Measurements from ENCODE around the gene KMT2B. TPM values are rescaled to one million over a fixed set of nuclear protein-coding genes. Genes with fewer than 3 reads are reported as not detected.

Gene KMT2B
- total RNA-seq, 2 donors from 2014 or later = 74.0 to 76.1 TPM

DNA sequence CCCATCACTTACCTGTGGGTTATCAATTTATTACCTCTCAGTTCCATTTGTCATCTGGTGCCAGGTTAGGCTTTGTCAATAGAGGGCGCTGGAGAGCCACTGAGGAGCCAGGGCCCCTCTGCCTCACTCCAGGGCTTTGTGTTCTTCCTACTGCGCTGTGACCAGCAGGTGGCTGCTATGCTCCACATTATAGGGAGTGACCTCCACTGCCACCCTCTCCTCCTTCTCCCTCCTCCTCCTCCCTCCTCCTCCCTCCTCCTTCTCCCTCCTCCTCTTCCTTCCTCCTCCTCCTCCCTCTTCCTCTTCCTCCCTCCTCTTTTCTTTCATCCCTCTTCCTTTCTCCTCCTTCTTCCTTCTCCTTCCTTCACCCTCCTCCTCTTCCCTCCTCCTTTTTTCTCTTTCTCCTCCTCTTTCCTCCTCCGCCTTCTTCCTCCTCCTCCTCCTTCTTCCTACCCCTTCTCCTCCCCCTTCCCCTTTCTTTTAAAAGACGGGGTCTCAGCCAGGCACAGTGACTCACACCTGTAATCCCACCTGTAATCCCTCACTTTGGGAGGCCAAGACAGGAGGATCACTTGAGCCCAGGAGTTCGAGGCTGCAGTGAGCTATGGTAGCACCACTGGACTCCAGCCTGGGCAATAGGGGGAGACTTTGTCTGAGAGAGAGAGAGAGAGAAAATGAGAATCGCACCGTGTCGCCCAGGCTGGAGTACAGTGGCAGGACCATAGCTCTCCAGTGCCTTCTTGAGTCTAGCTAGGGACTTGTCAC lies 23.8 kb upstream of the KMT2B start:
- Mint-ChIP-seq H3K36me3 (ENCODE audit: low read depth) (no peaks in the 10 kb centered on the region), H3K27me3 (peaks cover 6% of the 10 kb centered on the region), H3K4me1 (peaks cover 3% of the 10 kb centered on the region), H3K4me3 (no peak overlapping the region), H3K27ac (no peak overlapping the region)
- H3K9me3 ChIP-seq (ENCODE audit: control insufficient read depth, low read length, poor library complexity, severe bottlenecking) = no peaks in the 10 kb centered on the region
- DNase-seq (peak; percentile 72 to 88 (median 79)), ATAC-seq (peak; percentile 100)

GRCh38 chr19:35695895-35696422 lies 21.8 kb upstream of the KMT2B start:
- H3K36me3 Mint-ChIP-seq (ENCODE audit: low read depth) = no peaks in the 10 kb centered on the region
- no peaks in the 10 kb centered on the region for H3K27me3 Mint-ChIP-seq
- H3K9me3 ChIP-seq (ENCODE audit: control insufficient read depth, low read length, poor library complexity, severe bottlenecking) = no peaks in the 10 kb centered on the region
- no peak overlapping the region for H3K4me3 Mint-ChIP-seq
- no peak overlapping the region for H3K27ac Mint-ChIP-seq
- ATAC-seq (no peak), DNase-seq (no peak)
- peaks cover 3% of the 10 kb centered on the region for H3K4me1 Mint-ChIP-seq

GRCh38 chr19:35696835-35697234 lies 21.0 kb upstream of the KMT2B start:
- no peaks in the 10 kb centered on the region for H3K9me3 ChIP-seq (ENCODE audit: control insufficient read depth, low read length, poor library complexity, severe bottlenecking)
- H3K4me1 Mint-ChIP-seq = peaks cover 3% of the 10 kb centered on the region
- no peak for DNase-seq

GRCh38 chr19:35702223-35703012 lies 15.4 kb upstream of the KMT2B start:
- H3K36me3 Mint-ChIP-seq (ENCODE audit: low read depth) = no peaks in the 10 kb centered on the region

More at GRCh38 chr19:35696835-35697234, 21.0 kb upstream of the KMT2B start:
- ATAC-seq = no peak
- Mint-ChIP-seq H3K27me3 (no peaks in the 10 kb centered on the region), H3K4me3 (no peak overlapping the region), H3K36me3 (ENCODE audit: low read depth) (no peaks in the 10 kb centered on the region), H3K27ac (no peak overlapping the region)

DNA sequence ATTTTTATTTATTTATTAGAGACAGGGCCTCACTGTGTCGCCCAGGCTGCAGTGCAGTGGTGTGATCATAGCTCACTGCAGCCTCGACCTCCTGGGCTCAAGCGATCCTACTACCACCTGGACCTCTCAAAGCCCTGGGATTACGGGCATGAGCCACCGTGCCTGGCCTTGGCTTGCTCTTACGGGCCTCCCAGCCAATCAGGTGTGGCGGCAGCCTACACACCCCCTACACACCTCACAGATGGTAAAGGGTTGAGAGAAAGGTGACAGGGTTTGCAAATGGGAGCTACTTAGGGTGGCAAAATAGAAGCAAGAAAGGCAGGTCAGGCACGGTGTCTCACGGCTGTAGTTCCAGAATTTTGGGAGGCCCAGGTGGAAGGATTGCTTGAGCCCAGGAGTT lies 14.5 kb upstream of the KMT2B start:
- Mint-ChIP-seq H3K4me3 (peak overlapping the region; percentile 97), H3K27me3 (peaks cover 6% of the 10 kb centered on the region), H3K4me1 (peaks cover 6% of the 10 kb centered on the region), H3K36me3 (ENCODE audit: low read depth) (no peaks in the 10 kb centered on the region), H3K27ac (no peak overlapping the region)
- no peak for DNase-seq
- ATAC-seq = no peak
- no peaks in the 10 kb centered on the region for H3K9me3 ChIP-seq (ENCODE audit: control insufficient read depth, low read length, poor library complexity, severe bottlenecking)

More at GRCh38 chr19:35702223-35703012, 15.4 kb upstream of the KMT2B start:
- no peaks in the 10 kb centered on the region for H3K9me3 ChIP-seq (ENCODE audit: control insufficient read depth, low read length, poor library complexity, severe bottlenecking)
- Mint-ChIP-seq H3K27me3 (peaks cover 6% of the 10 kb centered on the region), H3K4me3 (peak overlapping the region; percentile 97), H3K27ac (peak overlapping the region; percentile 95), H3K4me1 (peaks cover 6% of the 10 kb centered on the region)
- ATAC-seq (peak; percentile 100), DNase-seq (peak; percentile 83 to 89 (median 83))

- Mint-ChIP-seq H3K4me1 (peaks cover 6% of the 10 kb centered on the region), H3K36me3 (ENCODE audit: low read depth) (no peaks in the 10 kb centered on the region), H3K4me3 (no peak within 1 kb of the TSS), H3K27ac (no peak within 1 kb of the TSS), H3K27me3 (peaks cover 6% of the 10 kb centered on the region)
- ATAC-seq = no peak
- H3K9me3 ChIP-seq (ENCODE audit: control insufficient read depth, low read length, poor library complexity, severe bottlenecking) = no peaks in the 10 kb centered on the region
- DNase-seq = no peak
These were observed 13.6 kb upstream of the KMT2B start, which contains the start of gene ZBTB32 for GRCh38 chr19:35704218-35704617. Gene ZBTB32 (plus strand): TSS chr19:35704558. CDS start chr19:35714627, 10,069 bp downstream.

DNA sequence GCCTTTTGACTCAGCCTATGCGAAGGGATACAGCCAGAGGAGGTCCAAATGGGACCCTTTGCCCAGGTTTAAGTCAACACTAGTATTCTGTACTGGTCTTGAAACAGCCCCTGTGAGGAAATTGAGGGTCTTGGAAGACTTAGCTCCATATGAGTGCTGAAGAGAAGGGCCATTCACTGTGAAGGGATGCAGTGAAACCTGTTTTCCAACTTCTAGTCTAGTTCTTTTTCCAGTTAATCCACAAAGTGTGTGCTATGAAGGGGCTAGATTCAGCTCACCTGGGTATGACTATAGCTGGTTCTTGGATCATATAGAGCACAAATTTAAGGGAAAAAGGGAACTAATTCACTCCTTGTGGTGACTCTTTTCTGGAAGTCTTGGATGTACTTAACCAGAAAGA lies 9.4 kb upstream of the KMT2B start:
- Mint-ChIP-seq H3K27ac (no peak overlapping the region), H3K4me3 (no peak overlapping the region), H3K4me1 (peaks cover 17% of the 10 kb centered on the region), H3K36me3 (ENCODE audit: low read depth) (no peaks in the 10 kb centered on the region), H3K27me3 (no peaks in the 10 kb centered on the region)
- H3K9me3 ChIP-seq (ENCODE audit: control insufficient read depth, low read length, poor library complexity, severe bottlenecking) = no peaks in the 10 kb centered on the region
- DNase-seq (no peak), ATAC-seq (no peak)

DNA sequence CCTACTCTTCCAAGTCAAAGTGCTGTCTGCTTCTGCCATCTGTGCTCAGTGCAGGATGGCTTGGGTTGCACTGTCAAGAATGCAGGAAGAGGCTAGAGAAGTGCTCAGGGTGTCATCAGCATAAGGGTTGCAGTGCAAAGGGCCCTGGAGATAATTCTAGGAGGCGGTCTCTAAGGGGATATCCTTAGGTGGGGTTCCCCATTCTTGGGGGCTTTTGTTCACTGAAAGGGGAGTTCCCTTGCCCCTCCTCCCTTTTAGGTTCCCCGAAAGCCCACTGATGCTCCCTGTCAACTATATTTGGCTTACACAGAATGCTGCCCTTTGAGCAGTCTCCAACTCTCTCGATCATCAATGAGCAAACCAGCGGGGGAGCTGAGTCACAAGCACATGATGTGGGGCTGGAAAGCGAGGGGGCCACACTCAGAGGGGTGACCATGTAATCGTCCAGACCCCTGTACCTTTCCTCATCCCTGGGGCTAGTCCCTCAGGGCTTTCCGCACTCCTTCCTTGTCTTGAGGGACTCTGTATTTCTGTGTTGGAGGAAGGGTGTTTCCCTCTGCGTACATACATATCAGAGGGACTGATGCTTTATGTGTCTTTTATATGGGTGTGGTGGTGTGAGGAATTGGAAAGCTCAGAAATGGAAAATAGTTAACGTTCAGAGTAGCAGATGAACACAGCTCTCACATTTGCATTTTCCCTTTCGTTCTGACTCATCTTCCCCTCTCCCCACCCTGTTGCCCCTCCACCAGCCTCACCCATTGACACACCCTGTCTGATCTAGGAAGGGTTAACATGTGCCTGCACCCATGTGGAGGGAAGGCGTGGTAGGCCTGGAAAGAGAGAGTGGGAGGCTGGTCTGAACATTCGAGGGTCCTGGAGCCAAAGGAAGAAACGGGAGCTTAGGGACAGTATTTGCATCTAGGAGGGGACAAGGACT lies 6.7 kb upstream of the KMT2B start:
- ATAC-seq (peak; percentile 38), DNase-seq (no peak)
- Mint-ChIP-seq H3K4me1 (peaks cover 36% of the 10 kb centered on the region), H3K36me3 (ENCODE audit: low read depth) (no peaks in the 10 kb centered on the region), H3K27ac (peak overlapping the region; percentile 94), H3K27me3 (no peaks in the 10 kb centered on the region), H3K4me3 (peak overlapping the region; percentile 75)
- H3K9me3 ChIP-seq (ENCODE audit: control insufficient read depth, low read length, poor library complexity, severe bottlenecking) = no peaks in the 10 kb centered on the region

DNA sequence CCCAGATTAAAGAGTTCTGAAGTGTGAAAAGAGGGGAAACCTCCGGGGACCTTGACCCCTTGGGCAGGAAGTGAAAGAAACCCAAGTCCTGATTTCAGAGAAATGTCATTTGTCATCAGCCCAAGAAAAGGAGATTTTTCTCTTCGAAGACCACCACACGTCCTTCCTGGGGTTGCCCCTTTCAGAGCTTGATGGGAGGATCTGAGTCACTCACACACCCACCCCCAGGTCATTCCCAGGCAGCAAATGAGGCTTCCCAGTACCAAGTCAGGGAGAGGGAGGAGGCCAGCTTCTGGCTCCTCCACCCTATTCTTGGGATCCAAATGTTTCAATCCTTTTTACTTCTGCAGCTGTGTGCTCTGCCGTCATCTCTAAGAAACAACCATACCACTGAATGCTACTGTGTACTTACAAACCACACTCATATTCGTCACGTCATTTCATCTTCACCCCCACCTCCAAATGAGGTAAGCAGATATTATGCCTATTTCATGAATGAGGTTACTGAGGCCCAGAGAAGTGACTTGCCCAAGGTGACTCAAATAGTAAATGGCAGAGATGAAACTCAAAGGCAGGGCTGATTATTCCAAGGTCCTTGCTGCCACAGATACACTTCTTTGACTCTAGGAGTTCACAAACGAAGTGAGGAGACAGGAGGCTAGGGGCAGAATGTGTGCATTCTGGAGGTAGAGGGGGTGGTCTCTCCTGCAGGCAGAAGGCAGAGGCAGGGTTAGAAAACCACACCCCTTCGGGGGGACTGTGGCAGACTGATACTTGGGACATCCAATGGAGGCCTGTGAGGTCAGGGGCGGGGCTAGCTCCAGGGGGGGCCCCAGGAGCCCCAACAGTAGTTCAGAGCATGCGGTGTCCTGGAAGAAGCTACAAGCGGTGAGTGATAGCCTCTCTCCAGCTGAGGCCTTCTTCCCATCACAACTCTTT lies 5.0 kb upstream of the KMT2B start:
- no peaks in the 10 kb centered on the region for H3K36me3 Mint-ChIP-seq (ENCODE audit: low read depth)
- ATAC-seq (peak; percentile 21), DNase-seq (no peak)
- no peaks in the 10 kb centered on the region for H3K9me3 ChIP-seq (ENCODE audit: control insufficient read depth, low read length, poor library complexity, severe bottlenecking)
- peak overlapping the region; percentile 73 for H3K4me3 Mint-ChIP-seq
- peaks cover 44% of the 10 kb centered on the region for H3K4me1 Mint-ChIP-seq
- H3K27me3 Mint-ChIP-seq = no peaks in the 10 kb centered on the region
- H3K27ac Mint-ChIP-seq = peak overlapping the region; percentile 94

DNA sequence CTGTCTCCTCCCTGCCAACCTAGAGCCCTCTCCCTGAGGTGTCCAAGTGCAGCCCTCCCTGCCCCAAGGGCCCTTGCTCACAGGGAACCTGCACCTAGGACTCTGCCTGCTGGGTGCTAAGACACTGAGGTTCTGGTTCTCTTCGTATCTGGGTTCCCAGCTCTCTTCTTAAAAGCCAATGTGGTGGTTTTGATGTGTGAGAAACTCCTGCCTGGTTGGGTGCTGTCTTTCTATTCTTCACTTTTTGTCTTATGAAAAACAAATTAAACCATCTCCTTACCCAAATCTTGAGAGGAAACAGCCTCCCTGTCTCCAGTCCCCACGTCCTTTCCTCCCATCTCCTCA lies 4.3 kb upstream of the KMT2B start:
- Mint-ChIP-seq H3K27me3 (no peaks in the 10 kb centered on the region), H3K27ac (peak overlapping the region; percentile 94), H3K4me1 (peaks cover 44% of the 10 kb centered on the region), H3K4me3 (peak overlapping the region; percentile 78), H3K36me3 (ENCODE audit: low read depth) (no peaks in the 10 kb centered on the region)
- DNase-seq = no peak
- no peaks in the 10 kb centered on the region for H3K9me3 ChIP-seq (ENCODE audit: control insufficient read depth, low read length, poor library complexity, severe bottlenecking)
- ATAC-seq = no peak

GRCh38 chr19:35713904-35714495 lies 3.8 kb upstream of the KMT2B start:
- H3K36me3 Mint-ChIP-seq (ENCODE audit: low read depth) = no peaks in the 10 kb centered on the region

More at GRCh38 chr19:35713904-35714495, 3.8 kb upstream of the KMT2B start:
- peak overlapping the region; percentile 78 for H3K4me3 Mint-ChIP-seq
- no peak for DNase-seq
- H3K27me3 Mint-ChIP-seq = no peaks in the 10 kb centered on the region
- peak overlapping the region; percentile 94 for H3K27ac Mint-ChIP-seq
- ATAC-seq = no peak
- no peaks in the 10 kb centered on the region for H3K9me3 ChIP-seq (ENCODE audit: control insufficient read depth, low read length, poor library complexity, severe bottlenecking)
- peaks cover 46% of the 10 kb centered on the region for H3K4me1 Mint-ChIP-seq

Measured in T-helper 17 cell (primary cell).